Measurements from ENCODE around the gene MAPK10. TPM values are rescaled to one million over a fixed set of nuclear protein-coding genes. Genes with fewer than 3 reads are reported as not detected.
A peak's percentile ranks its signal among the peaks of the same experiment; 100 is the strongest.

MAPK10 gene
- total RNA-seq, 1 donor from 2014 or later = 25.2 TPM

- Mint-ChIP-seq H3K27me3 (ENCODE audit: low read depth) (no peaks in the 10 kb centered on the region), H3K4me1 (peaks cover 9% of the 10 kb centered on the region), H3K27ac (peak overlapping the region; percentile 33), H3K4me3 (no peak overlapping the region), H3K9me3 (peaks cover 16% of the 10 kb centered on the region), H3K36me3 (peaks cover 8% of the 10 kb centered on the region)
- no peak for DNase-seq (ENCODE audit: low spot score in 2 of 2, unreplicated experiment in 2 of 2)
- TF ChIP-seq CTCF (IDR thresholded peaks at IDR 0.05; ENCODE audit: unreplicated experiment) = no peak
These were observed 140.9 kb downstream of the MAPK10 start for GRCh38 chr4:86218746-86219473.

- no peaks in the 10 kb centered on the region for H3K27me3 Mint-ChIP-seq (ENCODE audit: low read depth)
- peaks cover 5% of the 10 kb centered on the region for H3K9me3 Mint-ChIP-seq
- H3K4me1 Mint-ChIP-seq = no peaks in the 10 kb centered on the region
- no peak for TF ChIP-seq CTCF (IDR thresholded peaks at IDR 0.05; ENCODE audit: unreplicated experiment)
- H3K36me3 Mint-ChIP-seq = peaks cover 2% of the 10 kb centered on the region
- DNase-seq (ENCODE audit: low spot score in 2 of 2, unreplicated experiment in 2 of 2) = no peak
- H3K4me3 Mint-ChIP-seq = no peak overlapping the region
- H3K27ac Mint-ChIP-seq = no peak overlapping the region
These were observed 156.7 kb downstream of the MAPK10 start for GRCh38 chr4:86203176-86203575.

GRCh38 chr4:86185659-86186058, 174.2 kb downstream of the MAPK10 start:
- no peaks in the 10 kb centered on the region for H3K27me3 Mint-ChIP-seq (ENCODE audit: low read depth)
- no peak overlapping the region for H3K27ac Mint-ChIP-seq
- TF ChIP-seq CTCF (IDR thresholded peaks at IDR 0.05; ENCODE audit: unreplicated experiment) = no peak
- no peak for DNase-seq (ENCODE audit: low spot score in 2 of 2, unreplicated experiment in 2 of 2)
- H3K36me3 Mint-ChIP-seq = peaks cover 14% of the 10 kb centered on the region
- peaks cover 21% of the 10 kb centered on the region for H3K9me3 Mint-ChIP-seq
- peaks cover 22% of the 10 kb centered on the region for H3K4me1 Mint-ChIP-seq
- H3K4me3 Mint-ChIP-seq = no peak overlapping the region

- Mint-ChIP-seq H3K4me1 (peaks cover 23% of the 10 kb centered on the region), H3K27me3 (ENCODE audit: low read depth) (no peaks in the 10 kb centered on the region), H3K9me3 (peaks cover 21% of the 10 kb centered on the region), H3K27ac (no peak overlapping the region), H3K4me3 (no peak overlapping the region), H3K36me3 (peaks cover 13% of the 10 kb centered on the region)
- no peak for DNase-seq (ENCODE audit: low spot score in 2 of 2, unreplicated experiment in 2 of 2)
- no peak for TF ChIP-seq CTCF (IDR thresholded peaks at IDR 0.05; ENCODE audit: unreplicated experiment)
These were observed 175.0 kb downstream of the MAPK10 start for GRCh38 chr4:86184901-86185285.

GRCh38 chr4:86184216-86184900, 175.5 kb downstream of the MAPK10 start:
- Mint-ChIP-seq H3K36me3 (peaks cover 15% of the 10 kb centered on the region), H3K9me3 (peaks cover 21% of the 10 kb centered on the region), H3K4me1 (peaks cover 23% of the 10 kb centered on the region), H3K4me3 (no peak overlapping the region), H3K27ac (peak overlapping the region; percentile 48), H3K27me3 (ENCODE audit: low read depth) (no peaks in the 10 kb centered on the region)
- no peak for TF ChIP-seq CTCF (IDR thresholded peaks at IDR 0.05; ENCODE audit: unreplicated experiment)
- no peak for DNase-seq (ENCODE audit: low spot score in 2 of 2, unreplicated experiment in 2 of 2)
